ENCODE results near the gene CLASP1.
"Not testable (repeated sequence)": the region's sequence is repeated elsewhere in the genome, so short reads cannot be mapped to it uniquely, and the experiment has no call there.

CLASP1 gene

GRCh38 chr2:121335294-121336290, 313.7 kb downstream of the CLASP1 start:
- no peak for TF ChIP-seq CTCF (IDR thresholded peaks at IDR 0.05; ENCODE audit: extremely low read depth, insufficient read depth, missing control alignments)
- in situ Hi-C loops (cut with MboI; ENCODE audit: low pct_unique_long_range_greater_than_20kb, low sequenced_read_pairs, unreplicated experiment) = loop anchor here (25.0 kb wide), 1 partner anchor 248 kb away; no protein-coding TSS in a partner anchor

GRCh38 chr2:121334581-121335293, 314.5 kb downstream of the CLASP1 start:
- in situ Hi-C loops (cut with MboI; ENCODE audit: low pct_unique_long_range_greater_than_20kb, low sequenced_read_pairs, unreplicated experiment) = loop anchor here (25.0 kb wide), 1 partner anchor 247 kb away; no protein-coding TSS in a partner anchor
- no peak for DNase-seq (ENCODE audit: low spot score)
- no peak for TF ChIP-seq CTCF (IDR thresholded peaks at IDR 0.05; ENCODE audit: extremely low read depth, insufficient read depth, missing control alignments)

More at GRCh38 chr2:121335294-121336290, 313.7 kb downstream of the CLASP1 start:
- DNase-seq (ENCODE audit: low spot score) = no peak

- peak; percentile 65 for DNase-seq (ENCODE audit: low spot score)
- TF ChIP-seq CTCF (IDR thresholded peaks at IDR 0.05; ENCODE audit: extremely low read depth, insufficient read depth, missing control alignments) = no peak
- in situ Hi-C loops (cut with MboI; ENCODE audit: low pct_unique_long_range_greater_than_20kb, low sequenced_read_pairs, unreplicated experiment) = loop anchor here (25.0 kb wide), 1 partner anchor 247 kb away; no protein-coding TSS in a partner anchor
Observed at GRCh38 chr2:121333834-121334558, 315.3 kb downstream of the CLASP1 start.

GRCh38 chr2:121333231-121333630, 316.0 kb downstream of the CLASP1 start:
- TF ChIP-seq CTCF (IDR thresholded peaks at IDR 0.05; ENCODE audit: extremely low read depth, insufficient read depth, missing control alignments) = no peak
- no peak for DNase-seq (ENCODE audit: low spot score)
- in situ Hi-C loops (cut with MboI; ENCODE audit: low pct_unique_long_range_greater_than_20kb, low sequenced_read_pairs, unreplicated experiment) = loop anchor here (25.0 kb wide), 1 partner anchor 246 kb away; no protein-coding TSS in a partner anchor

- DNase-seq (ENCODE audit: low spot score) = not testable (repeated sequence)
- in situ Hi-C loops (cut with MboI; ENCODE audit: low pct_unique_long_range_greater_than_20kb, low sequenced_read_pairs, unreplicated experiment) = loop anchor here (25.0 kb wide), 1 partner anchor 244 kb away; no protein-coding TSS in a partner anchor
Observed at GRCh38 chr2:121331324-121331723, 317.9 kb downstream of the CLASP1 start.

- in situ Hi-C loops (cut with MboI; ENCODE audit: low pct_unique_long_range_greater_than_20kb, low sequenced_read_pairs, unreplicated experiment) = loop anchor here (25.0 kb wide), 1 partner anchor 244 kb away; no protein-coding TSS in a partner anchor
- DNase-seq (ENCODE audit: low spot score) = no peak
- TF ChIP-seq CTCF (IDR thresholded peaks at IDR 0.05; ENCODE audit: extremely low read depth, insufficient read depth, missing control alignments) = no peak
Observed at GRCh38 chr2:121330921-121331320, 318.3 kb downstream of the CLASP1 start.
